Measurements from ENCODE around the gene PTPRZ1. TPM values are rescaled to one million over a fixed set of nuclear protein-coding genes. Genes with fewer than 3 reads are reported as not detected.

Gene PTPRZ1
- total RNA-seq, 2 experiments from 2014 or later = not detected

DNA sequence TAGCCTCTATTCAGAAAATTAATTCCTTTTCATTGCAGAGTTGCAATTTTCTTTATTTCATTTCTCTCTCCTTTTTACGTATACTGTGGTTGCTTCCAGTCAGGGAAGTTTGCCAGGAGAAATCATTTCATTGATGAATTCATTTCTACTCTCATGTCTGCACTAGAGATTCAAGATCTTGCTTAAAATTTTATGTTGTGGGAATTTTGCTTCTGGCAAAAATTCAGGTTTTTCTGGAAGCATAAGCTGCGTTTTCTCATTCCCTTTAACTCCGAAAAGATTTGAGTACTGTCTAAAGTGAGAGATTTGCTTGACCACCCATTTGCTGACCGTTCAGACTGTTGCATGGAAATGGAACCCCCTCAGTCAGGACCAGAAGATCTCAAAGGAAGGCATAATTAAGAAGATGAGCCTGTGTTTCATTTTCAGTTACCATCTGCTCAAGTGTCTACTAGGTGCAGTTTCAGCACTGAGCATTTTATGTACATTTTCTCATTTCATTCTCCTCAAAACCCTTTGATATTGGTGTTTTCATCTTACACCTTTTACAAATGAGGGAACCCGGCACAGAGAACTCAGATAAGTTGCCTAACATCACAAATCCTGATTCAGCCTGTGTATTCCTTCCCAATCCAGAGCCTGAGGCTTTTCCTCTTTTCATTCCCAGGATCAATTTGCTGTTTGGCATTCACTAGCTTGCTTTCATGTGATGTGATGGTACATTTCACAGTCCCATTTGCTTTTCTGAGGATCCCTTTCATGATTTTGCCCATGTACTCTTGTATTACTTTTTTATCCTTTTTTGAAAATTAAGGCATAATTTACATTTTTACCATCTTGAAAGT, 3.9 kb downstream of the PTPRZ1 start:
- TF ChIP-seq, protein P1, sequence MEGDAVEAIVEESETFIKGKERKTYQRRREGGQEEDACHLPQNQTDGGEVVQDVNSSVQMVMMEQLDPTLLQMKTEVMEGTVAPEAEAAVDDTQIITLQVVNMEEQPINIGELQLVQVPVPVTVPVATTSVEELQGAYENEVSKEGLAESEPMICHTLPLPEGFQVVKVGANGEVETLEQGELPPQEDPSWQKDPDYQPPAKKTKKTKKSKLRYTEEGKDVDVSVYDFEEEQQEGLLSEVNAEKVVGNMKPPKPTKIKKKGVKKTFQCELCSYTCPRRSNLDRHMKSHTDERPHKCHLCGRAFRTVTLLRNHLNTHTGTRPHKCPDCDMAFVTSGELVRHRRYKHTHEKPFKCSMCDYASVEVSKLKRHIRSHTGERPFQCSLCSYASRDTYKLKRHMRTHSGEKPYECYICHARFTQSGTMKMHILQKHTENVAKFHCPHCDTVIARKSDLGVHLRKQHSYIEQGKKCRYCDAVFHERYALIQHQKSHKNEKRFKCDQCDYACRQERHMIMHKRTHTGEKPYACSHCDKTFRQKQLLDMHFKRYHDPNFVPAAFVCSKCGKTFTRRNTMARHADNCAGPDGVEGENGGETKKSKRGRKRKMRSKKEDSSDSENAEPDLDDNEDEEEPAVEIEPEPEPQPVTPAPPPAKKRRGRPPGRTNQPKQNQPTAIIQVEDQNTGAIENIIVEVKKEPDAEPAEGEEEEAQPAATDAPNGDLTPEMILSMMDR (IDR thresholded peaks at IDR 0.05) = no peak
- peaks cover 3% of the 10 kb centered on the region for H3K4me1 Mint-ChIP-seq (ENCODE audit: low read depth)
- DNase-seq = no peak
- no peaks in the 10 kb centered on the region for H3K9me3 Mint-ChIP-seq
- ChIA-PET CTCF (no interaction called here), POLR2A (no interaction called here)
- no peak overlapping the region for H3K27ac Mint-ChIP-seq
- intact Hi-C loops (cut with micrococcal nuclease) = no loop called here
- H3K4me3 Mint-ChIP-seq = no peak overlapping the region
- ATAC-seq = no peak
- H3K36me3 Mint-ChIP-seq (ENCODE audit: low read depth) = no peaks in the 10 kb centered on the region
- peaks cover 23% of the 10 kb centered on the region for H3K27me3 Mint-ChIP-seq

DNA sequence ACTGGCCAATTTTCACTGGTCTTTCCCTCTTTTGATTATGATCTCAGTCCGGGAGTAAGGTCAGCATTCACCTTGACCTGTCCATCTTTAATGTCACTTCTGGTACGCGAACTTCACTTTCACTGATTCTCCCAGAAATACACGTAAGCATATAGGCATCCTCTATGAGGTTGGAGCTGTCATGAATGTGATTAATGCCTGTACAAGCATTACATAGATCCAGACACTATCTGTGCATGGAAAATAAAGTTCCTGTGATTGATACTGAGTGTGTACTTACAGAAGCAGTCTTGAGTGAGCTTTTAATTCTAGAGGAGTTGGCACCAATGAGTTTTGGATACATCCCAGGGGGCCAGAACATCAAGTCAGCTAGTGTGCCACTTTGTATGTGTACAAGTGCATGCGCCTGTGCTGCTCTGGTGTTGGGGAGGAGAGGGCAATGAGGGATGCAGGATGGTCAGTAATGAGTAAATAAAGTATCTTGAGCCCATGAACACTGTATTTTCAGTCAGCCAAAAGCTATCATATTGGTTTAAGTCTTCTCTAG, 6.0 kb downstream of the PTPRZ1 start:
- TF ChIP-seq, protein P1 (IDR thresholded peaks at IDR 0.05) = no peak
- DNase-seq (no peak), ATAC-seq (no peak)
- ChIA-PET POLR2A (no interaction called here), CTCF (no interaction called here)
- Mint-ChIP-seq H3K4me3 (no peak overlapping the region), H3K4me1 (ENCODE audit: low read depth) (no peaks in the 10 kb centered on the region), H3K9me3 (peaks cover 2% of the 10 kb centered on the region), H3K36me3 (ENCODE audit: low read depth) (no peaks in the 10 kb centered on the region), H3K27ac (no peak overlapping the region), H3K27me3 (peaks cover 7% of the 10 kb centered on the region)
- intact Hi-C loops (cut with micrococcal nuclease) = no loop called here

DNA sequence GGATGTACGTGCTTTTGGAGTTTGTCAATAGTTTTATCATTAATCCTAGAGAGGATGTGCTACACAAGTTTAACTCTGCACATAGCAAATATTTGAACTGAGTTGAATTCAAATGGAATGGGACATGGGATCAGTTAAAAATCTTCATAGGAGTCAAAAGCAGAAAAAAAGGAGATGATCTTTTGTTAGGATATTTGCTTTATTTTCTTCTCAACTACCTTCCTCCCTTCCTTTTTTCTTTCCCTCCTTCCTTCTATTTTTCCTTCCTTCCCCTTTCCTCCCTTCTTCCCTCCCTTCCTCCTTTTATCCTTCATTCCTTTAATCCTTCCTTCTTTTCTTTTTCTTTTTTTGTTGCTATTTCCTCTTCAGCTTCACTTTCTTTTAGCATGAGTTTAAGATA, 6.6 kb downstream of the PTPRZ1 start:
- Mint-ChIP-seq H3K9me3 (peaks cover 2% of the 10 kb centered on the region), H3K27me3 (peaks cover 5% of the 10 kb centered on the region), H3K36me3 (ENCODE audit: low read depth) (no peaks in the 10 kb centered on the region), H3K27ac (no peak overlapping the region), H3K4me3 (no peak overlapping the region), H3K4me1 (ENCODE audit: low read depth) (no peaks in the 10 kb centered on the region)
- DNase-seq (no peak), ATAC-seq (no peak)
- TF ChIP-seq, protein P1 (IDR thresholded peaks at IDR 0.05) = no peak
- ChIA-PET POLR2A (no interaction called here), CTCF (no interaction called here)
- intact Hi-C loops (cut with micrococcal nuclease) = no loop called here

DNA sequence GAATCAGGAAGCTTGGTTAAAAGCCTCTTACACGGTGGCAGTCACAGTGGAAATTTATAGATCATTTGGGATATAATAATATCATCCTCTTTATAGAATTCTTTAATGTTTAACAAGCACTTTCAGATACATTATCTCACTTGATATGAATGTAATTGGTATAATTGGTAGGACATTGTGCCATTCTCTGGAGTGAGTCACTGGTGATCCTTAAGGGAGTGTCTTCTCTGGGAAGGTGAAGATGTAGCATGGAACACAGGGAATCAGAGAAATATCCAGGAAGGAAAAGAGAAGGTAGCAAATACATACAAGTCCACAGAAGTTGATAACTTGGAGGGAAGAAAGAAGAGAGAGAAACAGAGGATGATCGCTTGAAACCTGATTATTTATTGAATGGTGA, 9.8 kb downstream of the PTPRZ1 start:
- intact Hi-C loops (cut with micrococcal nuclease) = no loop called here
- Mint-ChIP-seq H3K4me1 (ENCODE audit: low read depth) (no peaks in the 10 kb centered on the region), H3K4me3 (no peak overlapping the region), H3K27ac (no peak overlapping the region), H3K36me3 (ENCODE audit: low read depth) (no peaks in the 10 kb centered on the region), H3K27me3 (no peaks in the 10 kb centered on the region), H3K9me3 (peaks cover 2% of the 10 kb centered on the region)
- DNase-seq = no peak
- CTCF ChIA-PET = no interaction called here
- no peak for ATAC-seq
- POLR2A ChIA-PET = no interaction called here
- TF ChIP-seq, protein P1 (IDR thresholded peaks at IDR 0.05) = no peak

DNA sequence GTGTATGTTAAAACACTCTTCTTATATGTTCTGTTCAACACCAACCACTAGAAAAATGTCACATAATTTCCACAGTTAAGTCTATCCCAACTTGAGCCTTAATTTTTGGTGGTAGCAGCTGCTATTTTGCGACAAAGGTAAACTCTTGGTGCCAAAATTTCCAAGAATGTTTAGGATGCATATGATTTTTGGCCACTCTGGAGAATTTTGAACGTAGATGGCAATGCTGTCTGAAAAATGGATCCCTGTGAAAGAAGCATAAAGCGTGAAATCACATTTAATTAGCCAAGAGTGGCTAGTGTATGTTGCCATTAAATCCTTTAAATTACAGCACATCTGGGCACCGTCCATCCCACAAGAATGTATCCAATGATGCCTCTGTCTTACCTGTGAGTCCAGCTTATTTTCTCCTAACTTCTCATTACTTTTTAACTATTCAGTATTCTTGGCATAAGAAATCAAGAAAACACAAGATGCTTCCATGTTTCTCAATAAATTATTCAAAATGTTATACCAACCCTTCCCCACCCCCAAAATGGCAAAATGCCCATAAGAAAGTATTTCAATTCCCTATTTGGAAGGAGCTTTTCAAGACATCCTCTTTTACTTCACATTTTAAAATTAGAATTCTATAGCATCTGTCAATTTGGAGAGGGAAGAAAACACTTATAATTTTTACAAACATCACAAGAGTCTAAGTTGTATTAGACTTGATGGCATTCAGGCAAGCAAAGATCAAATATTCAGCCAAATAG, 12.4 kb downstream of the PTPRZ1 start:
- no peaks in the 10 kb centered on the region for H3K36me3 Mint-ChIP-seq (ENCODE audit: low read depth)
- POLR2A ChIA-PET = no interaction called here
- H3K9me3 Mint-ChIP-seq = peaks cover 2% of the 10 kb centered on the region
- no peaks in the 10 kb centered on the region for H3K4me1 Mint-ChIP-seq (ENCODE audit: low read depth)
- H3K4me3 Mint-ChIP-seq = no peak overlapping the region
- ATAC-seq (no peak), DNase-seq (no peak)
- H3K27me3 Mint-ChIP-seq = no peaks in the 10 kb centered on the region
- TF ChIP-seq, protein P1 (IDR thresholded peaks at IDR 0.05) = no peak
- CTCF ChIA-PET = no interaction called here
- no peak overlapping the region for H3K27ac Mint-ChIP-seq
- intact Hi-C loops (cut with micrococcal nuclease) = no loop called here

Measured in activated CD8-positive, alpha-beta T cell treated with anti-CD3 and anti-CD28 coated beads for 36 hours (primary cell).